GM12878 (cell line): ENCODE data around the gene GSK3A. TPM values are rescaled to one million over a fixed set of nuclear protein-coding genes. Genes with fewer than 3 reads are reported as not detected.
A peak's percentile ranks its signal among the peaks of the same experiment; 100 is the strongest.

Source experiments
- ATAC-seq: fragments of 200-7000 bp; cut with Tn5 transposase; 3 replicates; pipeline ENCODE4 v1.9.1; 2020; ENCODE audit warnings: mild to moderate bottlenecking, moderate library complexity
- BruUV-seq: library from RNA; stranded (reverse); fragments of 400-500 nt; replicated peaks from 2 replicates; lab custom pipeline; 2021; lab: Mats Ljungman, UMichigan
- CTCF ChIA-PET: fragments of 300-600 bp; sonication (Branson Sonifier 250); formaldehyde crosslinking; extraction: SDS; loops from one replicate; lab custom pipeline; 2021; ENCODE audit warnings: inconsistent platforms; lab: Yijun Ruan, JAX
- POLR2A ChIA-PET: fragments of 350-600 bp; formaldehyde crosslinking; extraction: SDS; loops from one replicate; lab custom pipeline; 2021; ENCODE audit warnings: inconsistent platforms; lab: Charles Lee
- RAD21 ChIA-PET: fragments of 300-600 bp; sonication (Branson Sonifier 250); formaldehyde crosslinking; loops from one replicate; lab custom pipeline; 2023; ENCODE audit warnings: antibody characterized with exemption; ENCODE audit not compliant: unreplicated experiment; lab: Charles Lee
- SMC1A ChIA-PET: fragments of 300-600 bp; sonication (Branson Sonifier 250); formaldehyde crosslinking; loops from one replicate; lab custom pipeline; 2023; ENCODE audit not compliant: unreplicated experiment, uncharacterized antibody; lab: Charles Lee
- DNase-seq: peaks from one replicate; pipeline ENCODE4 v3.0.0-alpha.2; 2011; ENCODE audit warnings: low read depth, low spot score
- FAIRE-seq: peaks from 3 replicates; lab custom pipeline; 2011; peaks lifted over from hg19 to GRCh38; lab: Jason Lieb, UNC
- H2AFZ ChIP-seq: 2 replicates; pipeline ENCODE4 v1.6.0; 2011; ENCODE audit warnings: low read depth, low read length, control low read depth; ENCODE audit not compliant: control insufficient read depth
- H3K27ac ChIP-seq: 2 replicates; pipeline ENCODE4 v1.5.1; 2011; ENCODE audit warnings: control low read depth; ENCODE audit not compliant: control insufficient read depth, insufficient read depth
- H3K27me3 ChIP-seq, 2 experiments: replicated peaks in 1 of 2; 2 replicates each; pipeline versions ENCODE4 v1.6.0 to v1.6.1; 2011; ENCODE audit warnings: low read length in 1 of 2; ENCODE audit not compliant: control insufficient read depth in 2 of 2, insufficient read depth in 2 of 2
- H3K36me3 ChIP-seq, 2 experiments: 2 replicates each; pipeline ENCODE4 v1.5.1; 2011; ENCODE audit warnings: low read length in 1 of 2; ENCODE audit not compliant: control insufficient read depth in 2 of 2, insufficient read depth in 2 of 2
- H3K4me1 ChIP-seq: 2 replicates; pipeline ENCODE4 v1.6.1; 2011; ENCODE audit warnings: mild to moderate bottlenecking, low read length, moderate library complexity, mixed read lengths; ENCODE audit not compliant: control insufficient read depth, insufficient read depth
- H3K4me2 ChIP-seq: 2 replicates; pipeline ENCODE4 v1.6.0; 2011; ENCODE audit warnings: control low read depth; ENCODE audit not compliant: control insufficient read depth, insufficient read depth
- H3K4me3 ChIP-seq: fragments of 200-600 bp; sonication (generic); 2 replicates; pipeline ENCODE4 v1.5.1; 2016
- H3K79me2 ChIP-seq: 2 replicates; pipeline ENCODE4 v1.6.0; 2011; ENCODE audit warnings: low read length; ENCODE audit not compliant: control insufficient read depth, insufficient read depth
- H3K9ac ChIP-seq: 2 replicates; pipeline ENCODE4 v1.8.0; 2011; ENCODE audit warnings: low read length, control low read depth, mixed read lengths; ENCODE audit not compliant: control insufficient read depth, insufficient read depth
- H3K9me3 ChIP-seq: replicated peaks from 3 replicates; pipeline ENCODE4 v1.5.1; 2011; ENCODE audit warnings: mild to moderate bottlenecking, low read length; ENCODE audit not compliant: control insufficient read depth, insufficient read depth
- H4K20me1 ChIP-seq: 2 replicates; pipeline ENCODE4 v1.6.0; 2011; ENCODE audit not compliant: control insufficient read depth, insufficient read depth
- BACH1 ChIP-seq: fragments of 450-650 bp; IDR thresholded peaks from 2 replicates; pipeline ENCODE4 v1.6.1; 2017; ENCODE audit warnings: mild to moderate bottlenecking, borderline replicate concordance
- BHLHE40 ChIP-seq, 2 experiments: fragments of 450-650 bp in 1 of 2; IDR thresholded peaks; 2 replicates each; pipeline ENCODE4 v1.6.1; 2011 to 2017; ENCODE audit warnings: low read depth in 2 of 2, borderline replicate concordance in 1 of 2, improper control_type of control experiment in 1 of 2, low read length in 1 of 2, mild to moderate bottlenecking in 1 of 2
- CHD4 ChIP-seq: fragments of 200-600 bp; sonication (generic); IDR thresholded peaks from 2 replicates; pipeline ENCODE4 v1.6.1; 2016; ENCODE audit warnings: mild to moderate bottlenecking
- EED ChIP-seq: sonication (generic); IDR thresholded peaks from 2 replicates; pipeline ENCODE4 v1.6.1; 2016; ENCODE audit warnings: antibody characterized with exemption, low read depth
- FOXK2 ChIP-seq: fragments of 450-650 bp; IDR thresholded peaks from 2 replicates; pipeline ENCODE4 v1.6.1; 2017; ENCODE audit warnings: mild to moderate bottlenecking, moderate library complexity
- GABPA ChIP-seq: IDR thresholded peaks from 2 replicates; pipeline ENCODE4 v1.6.1; 2014; ENCODE audit warnings: antibody characterized with exemption, low read depth, mild to moderate bottlenecking, inconsistent platforms
- HDAC2 ChIP-seq: fragments of 200-600 bp; sonication (generic); IDR thresholded peaks from 2 replicates; pipeline ENCODE4 v1.6.1; 2017
- JUNB ChIP-seq: IDR thresholded peaks from 2 replicates; pipeline ENCODE4 v1.6.1; 2016; ENCODE audit warnings: antibody characterized with exemption, mild to moderate bottlenecking
- KAT2A ChIP-seq: conservative IDR thresholded peaks from 2 replicates; pipeline ENCODE4 v1.6.1; 2011; ENCODE audit warnings: low read depth, low read length; ENCODE audit not compliant: control insufficient read depth
- KDM1A ChIP-seq: fragments of 200-600 bp; sonication (generic); IDR thresholded peaks from 2 replicates; pipeline ENCODE4 v1.6.1; 2016; ENCODE audit warnings: borderline replicate concordance
- PAX8 ChIP-seq: fragments of 450-650 bp; IDR thresholded peaks from 2 replicates; pipeline ENCODE4 v1.6.1; 2017; ENCODE audit warnings: mild to moderate bottlenecking, moderate library complexity
- SKIL ChIP-seq: fragments of 450-650 bp; IDR thresholded peaks from 2 replicates; pipeline ENCODE4 v1.6.1; 2017; ENCODE audit warnings: mild to moderate bottlenecking, low read depth, inconsistent platforms; ENCODE audit not compliant: poor library complexity, severe bottlenecking
- SPI1 ChIP-seq: IDR thresholded peaks from 2 replicates; pipeline ENCODE4 v1.6.1; 2011; ENCODE audit warnings: low read depth, mild to moderate bottlenecking, low read length, moderate library complexity, borderline replicate concordance; ENCODE audit not compliant: insufficient read depth
- YY1 ChIP-seq: IDR thresholded peaks from 2 replicates; pipeline ENCODE4 v1.6.1; 2011; ENCODE audit warnings: low read depth, mild to moderate bottlenecking, low read length
- ZBTB33 ChIP-seq: fragments of 450-650 bp; IDR thresholded peaks from 2 replicates; pipeline ENCODE4 v1.6.1; 2017; ENCODE audit warnings: mild to moderate bottlenecking
- WGBS: methylation state at CpG from one replicate; pipeline ENCODE4 v1.1.6; 2016; ENCODE audit warnings: low lambda C conversion rate; ENCODE audit not compliant: insufficient replicate concordance, insufficient coverage; ENCODE audit errors: missing lambda C conversion rate; 5-methylcytosine and 5-hydroxymethylcytosine counted together
- in situ Hi-C: fragments of 300-500 bp; cut with MboI; formaldehyde crosslinking; loops from 9 replicates; pipeline ENCODE4 v1.14.3; 2018; ENCODE audit warnings: mixed read lengths
- intact Hi-C: fragments of 100-400 bp; cut with micrococcal nuclease; formaldehyde crosslinking; loops from one replicate; pipeline ENCODE4 v1.14.2; 2022; ENCODE audit not compliant: unreplicated experiment
- polyA plus RNA-seq, 11 experiments: library from polyadenylated mRNA; depleted of rRNA in 4 of 11; unstranded in 6 of 11; stranded (reverse) in 5 of 11; fragments of >200 nt; fragmentation: Nextera tagmentation in 4 of 11; fragmentation: Illumina TruSeq in 1 of 11; extraction: Ambion mirVana in 4 of 11; extraction: Trizol in 1 of 11; gene quantifications; 1 replicate in 1 of 11; 2 replicates in 10 of 11; pipeline versions ENCODE4 v1.2.1 to v1.2.3, GENCODE V29; 2011 to 2016; ENCODE audit warnings: inconsistent platforms in 2 of 11, missing spikeins in 2 of 11, low read depth in 1 of 11
- total RNA-seq, 4 experiments: library from RNA; depleted of rRNA in 3 of 4; stranded (reverse); fragments of >200 nt in 3 of 4; fragmentation: Illumina TruSeq in 1 of 4; extraction: Trizol in 1 of 4; gene quantifications; 2 replicates each; pipeline versions ENCODE4 v1.2.1 to v1.2.3, GENCODE V29; 2013 to 2021
- TF ChIP-seq, protein P1 (sequence below): IDR thresholded peaks from 2 replicates; pipeline ENCODE4 v1.6.1; 2011; ENCODE audit warnings: borderline replicate concordance, low read depth, mild to moderate bottlenecking, moderate library complexity, mixed read lengths, low read length; ENCODE audit not compliant: insufficient read depth; ENCODE audit errors: extremely low read length
- TF ChIP-seq, protein P2 (sequence below): IDR thresholded peaks from 2 replicates; pipeline ENCODE4 v1.6.1; 2012; ENCODE audit warnings: low read depth, low read length, improper control_type of control experiment

GSK3A gene
- total and polyA plus RNA-seq, 10 of the 15 experiments (the other 5 are each of a cell fraction or from before 2014, with no cell fraction given) = 1.00 to 47.9 (median 15.2) TPM

DNA sequence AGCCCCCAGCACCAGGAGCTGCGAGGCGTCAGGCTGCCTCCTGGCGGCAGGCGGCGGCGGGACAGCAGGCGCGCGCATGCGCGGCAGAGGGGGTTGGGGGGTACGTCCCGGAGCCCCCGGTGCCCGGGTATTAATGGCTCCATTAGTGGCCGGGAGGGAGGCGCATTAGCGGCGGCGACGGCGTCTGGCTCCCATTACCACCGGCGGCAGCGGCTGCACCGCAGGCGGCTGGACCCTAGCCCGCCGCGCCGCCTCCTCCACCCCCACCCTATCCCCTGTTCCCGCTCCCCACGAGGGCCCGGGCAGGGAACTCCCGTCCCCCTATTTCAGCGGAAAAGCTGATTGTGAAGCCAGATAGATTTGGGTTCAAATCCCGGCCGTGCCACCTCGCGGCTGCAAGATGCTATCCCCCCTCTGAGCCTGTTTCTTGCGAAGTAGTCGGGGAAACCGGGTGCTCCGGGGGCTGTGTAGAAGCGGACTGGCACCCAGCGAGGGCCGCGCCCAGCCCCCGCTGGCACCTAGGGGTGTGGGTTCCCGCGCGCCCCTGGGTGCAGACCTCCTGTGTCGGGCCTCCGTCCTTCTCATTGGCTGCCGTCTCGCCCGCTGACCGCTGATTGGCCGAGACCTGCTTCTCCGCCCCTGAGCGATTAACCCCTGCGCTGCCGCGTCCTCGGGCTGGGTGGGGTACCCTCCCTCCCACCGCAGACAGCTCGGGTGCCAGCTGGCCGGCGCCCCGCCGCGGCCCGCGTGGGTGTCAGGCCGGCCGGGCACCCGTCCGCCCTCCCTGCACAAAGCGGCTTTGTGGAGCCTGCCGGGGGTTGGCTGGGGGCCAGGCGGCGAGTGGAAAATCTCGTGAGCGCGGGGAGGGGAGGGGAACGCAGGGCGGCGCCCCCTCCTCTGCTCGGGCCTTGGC is 37.8 kb upstream of the GSK3A start:
- ATAC-seq = peak; percentile 77
- in situ Hi-C loops = loop anchor here (5.0 kb wide), 1 partner anchor 148 kb away; the partner anchor contains the start of gene POU2F2
- Histone ChIP-seq H3K4me2 (peak overlapping the region; percentile 97), H3K9me3 (no peaks in the 10 kb centered on the region), H3K9ac (peak overlapping the region; percentile 45), H3K27me3 (no peaks in the 10 kb centered on the region), H3K27ac (peak overlapping the region; percentile 55), H3K36me3 (no peaks in the 10 kb centered on the region; a peak in 1 of 4 replicates), H3K4me3 (peak overlapping the region; percentile 98), H3K4me1 (peaks cover 49% of the 10 kb centered on the region), H4K20me1 (no peaks in the 10 kb centered on the region), H2AFZ (peak overlapping the region; percentile 66), H3K79me2 (peaks cover 31% of the 10 kb centered on the region)
- DNase-seq = peak; percentile 74
- intact Hi-C loops = loop anchor here (2.0 to 5.0 kb wide), 5 partner anchors 35 to 173 kb away; partner anchors contain the start of genes POU2F2 and ZNF526
- ChIA-PET SMC1A (interaction anchor here (0.8 to 5.1 kb wide), 15 partner anchors 10 to 171 kb away, joined by 3 to 70 read pairs (median 4); partner anchors contain the start of genes CIC, GSK3A, PAFAH1B3 and POU2F2), RAD21 (interaction anchor here (0.6 to 5.5 kb wide), 13 partner anchors 10 to 171 kb away, joined by 3 to 82 read pairs (median 5); partner anchors contain the start of genes CIC, GSK3A and ZNF526), CTCF (interaction anchor here (0.8 to 6.7 kb wide), 28 partner anchors 10 to 176 kb away, joined by 3 to 111 read pairs (median 6); partner anchors contain the start of genes CIC, ERF, GSK3A and POU2F2), POLR2A (interaction anchor here (0.8 to 5.1 kb wide), 6 partner anchors 10 to 148 kb away, joined by 3 to 51 read pairs (median 5); partner anchors contain the start of genes CIC, GSK3A and POU2F2)
- WGBS = 1% methylated on average over 70 of the region's 89 CpGs
- FAIRE-seq = peak; percentile 93
- no TSS peak for BruUV-seq
- TF ChIP-seq SPI1 = no peak
- peak in 1 of 2 experiments; percentile 87; a peak in 2 of 4 replicates for TF ChIP-seq BHLHE40 (IDR thresholded peaks at IDR 0.05; ENCODE audit: borderline replicate concordance in 1 of 2, low read depth in 2 of 2, low read length in 1 of 2)
- peak; percentile 73 for TF ChIP-seq YY1
- peak; percentile 89 for TF ChIP-seq BACH1
- no peak for TF ChIP-seq ZBTB33
- TF ChIP-seq PAX8 = no peak
- no peak for TF ChIP-seq EED
- TF ChIP-seq, protein P1, sequence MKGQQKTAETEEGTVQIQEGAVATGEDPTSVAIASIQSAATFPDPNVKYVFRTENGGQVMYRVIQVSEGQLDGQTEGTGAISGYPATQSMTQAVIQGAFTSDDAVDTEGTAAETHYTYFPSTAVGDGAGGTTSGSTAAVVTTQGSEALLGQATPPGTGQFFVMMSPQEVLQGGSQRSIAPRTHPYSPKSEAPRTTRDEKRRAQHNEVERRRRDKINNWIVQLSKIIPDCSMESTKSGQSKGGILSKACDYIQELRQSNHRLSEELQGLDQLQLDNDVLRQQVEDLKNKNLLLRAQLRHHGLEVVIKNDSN = no peak
- TF ChIP-seq KAT2A = no peak
- no peak for TF ChIP-seq SKIL
- no peak for TF ChIP-seq GABPA
- TF ChIP-seq CHD4 = no peak
- TF ChIP-seq KDM1A = no peak
- TF ChIP-seq FOXK2 = no peak
- TF ChIP-seq, protein P2, sequence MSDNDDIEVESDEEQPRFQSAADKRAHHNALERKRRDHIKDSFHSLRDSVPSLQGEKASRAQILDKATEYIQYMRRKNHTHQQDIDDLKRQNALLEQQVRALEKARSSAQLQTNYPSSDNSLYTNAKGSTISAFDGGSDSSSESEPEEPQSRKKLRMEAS = no peak
- no peak for TF ChIP-seq HDAC2
- TF ChIP-seq JUNB = no peak
